Small intestine (tissue), 4 donors: ENCODE data around the gene RNF144B. TPM values are rescaled to one million over a fixed set of nuclear protein-coding genes. Genes with fewer than 3 reads are reported as not detected.

ENCODE experiments used
- polyA plus RNA-seq, 4 donors: library from polyadenylated mRNA; stranded (reverse) in 3 of 4; unstranded in 1 of 4; fragments of 200-250 nt in 3 of 4; fragments of 120-200 nt in 1 of 4; gene quantifications; one replicate each; pipeline versions ENCODE4 v1.2.1 to v1.2.3, GENCODE V29; 2013
- donor health status: healthy with polysubstance abuse.
- donor health status: Bipolar disorder and iron deficiency.
- donor health status: healthy.

The RNF144B gene
- polyA plus RNA-seq, 4 donors: 1.9 to 4.0 (median 3.1) TPM

Other genes starting within 250 kb of the RNF144B start
- gene TPMT, start 232.3 kb upstream of the RNF144B start, polyA plus RNA-seq: 10 to 100 TPM; 24.5 to 74.8 (median 50.1) TPM
- gene KDM1B, start 231.9 kb upstream of the RNF144B start, polyA plus RNA-seq: 10 to 100 TPM in 2 of 4 donors, 1 to 10 TPM in 2; 7.0 to 12.1 (median 9.6) TPM
- gene DEK, start 122.8 kb upstream of the RNF144B start, polyA plus RNA-seq: 100 to 1,000 TPM in 1 of 4 donors, 10 to 100 TPM in 3; 55.7 to 113 (median 69.2) TPM